ENCODE measurements around the gene SH3BGRL3.
"Not testable (repeated sequence)": the region's sequence is repeated elsewhere in the genome, so short reads cannot be mapped to it uniquely, and the experiment has no call there.

SH3BGRL3 gene

GRCh38 chr1:26328597-26328996 lies 48.7 kb downstream of the SH3BGRL3 start:
- no peaks in the 10 kb centered on the region for H3K9me3 ChIP-seq (ENCODE audit: insufficient read depth, low read length)
- no peak overlapping the region for H3K4me3 ChIP-seq (ENCODE audit: insufficient read length, low read depth)
- H3K9ac ChIP-seq (ENCODE audit: insufficient read length, low read depth), result peak overlapping the region; percentile 37
- H3K36me3 ChIP-seq (ENCODE audit: insufficient read depth, insufficient read length, low read length), result peaks cover 20% of the 10 kb centered on the region
- no peaks in the 10 kb centered on the region for H3K27me3 ChIP-seq (ENCODE audit: insufficient read depth, insufficient read length)
- TF ChIP-seq YY1 (IDR thresholded peaks at IDR 0.05; ENCODE audit: insufficient read depth, insufficient read length) (no peak), ZNF274 (IDR thresholded peaks at IDR 0.05; ENCODE audit: low read depth, low read length) (no peak), SUZ12 (IDR thresholded peaks at IDR 0.05; ENCODE audit: extremely low read depth, insufficient read depth, insufficient read length) (no peak)
- DNase-seq (ENCODE audit: low read depth, low spot score), result no peak
- peaks cover 3% of the 10 kb centered on the region for H3K4me1 ChIP-seq (ENCODE audit: insufficient read depth, insufficient read length)

DNA sequence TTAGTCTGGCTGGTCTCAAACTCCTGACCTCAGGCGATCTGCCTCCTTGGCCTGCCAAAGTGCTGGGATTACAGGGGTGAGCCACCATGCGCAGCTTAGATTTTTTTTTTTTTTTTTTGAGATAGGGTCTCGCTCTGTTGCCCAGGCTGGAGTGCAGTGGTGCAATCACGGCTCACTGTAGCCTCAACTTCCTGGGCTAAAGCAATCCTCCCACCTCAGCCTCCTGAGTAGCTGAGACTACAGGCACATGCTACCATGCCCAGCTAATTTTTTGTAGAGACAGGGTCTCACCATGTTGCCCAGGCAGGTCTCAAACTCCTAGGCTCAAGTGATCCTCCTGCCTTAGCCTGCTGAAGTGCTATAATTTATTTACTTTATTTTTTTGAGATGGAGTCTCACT lies 49.5 kb downstream of the SH3BGRL3 start:
- not testable (repeated sequence) for DNase-seq (ENCODE audit: low read depth, low spot score); H3K9me3 ChIP-seq (ENCODE audit: insufficient read depth, low read length); H3K27me3 ChIP-seq (ENCODE audit: insufficient read depth, insufficient read length); H3K4me1 ChIP-seq (ENCODE audit: insufficient read depth, insufficient read length); H3K9ac ChIP-seq (ENCODE audit: insufficient read length, low read depth); H3K4me3 ChIP-seq (ENCODE audit: insufficient read length, low read depth)
- peaks cover 12% of the 10 kb centered on the region for H3K36me3 ChIP-seq (ENCODE audit: insufficient read depth, insufficient read length, low read length)

DNA sequence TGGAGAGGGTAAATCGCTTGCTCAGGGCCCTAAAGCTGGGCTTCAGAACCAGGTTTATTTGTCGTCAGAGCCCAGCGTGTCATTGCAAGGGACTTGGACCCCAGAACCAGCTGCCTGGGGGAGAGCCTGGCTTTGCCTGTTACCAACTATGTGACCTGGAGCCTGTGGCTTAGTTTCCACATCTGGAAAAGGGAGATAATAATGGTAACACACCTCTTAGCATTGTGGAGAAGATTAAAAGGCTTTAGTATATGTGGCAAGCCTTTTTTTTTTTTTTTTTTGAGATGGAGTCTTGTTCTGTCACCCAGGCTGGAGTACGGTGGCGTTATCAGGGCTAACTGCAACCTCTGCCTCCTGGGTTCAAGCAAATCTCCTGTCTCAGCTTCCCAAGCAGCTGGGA lies 50.4 kb downstream of the SH3BGRL3 start:
- DNase-seq (ENCODE audit: low read depth, low spot score), result no peak
- Histone ChIP-seq H3K9me3 (ENCODE audit: insufficient read depth, low read length) (no peaks in the 10 kb centered on the region), H3K4me1 (ENCODE audit: insufficient read depth, insufficient read length) (peaks cover 3% of the 10 kb centered on the region), H3K27me3 (ENCODE audit: insufficient read depth, insufficient read length) (no peaks in the 10 kb centered on the region), H3K36me3 (ENCODE audit: insufficient read depth, insufficient read length, low read length) (peaks cover 5% of the 10 kb centered on the region), H3K4me3 (ENCODE audit: insufficient read length, low read depth) (no peak overlapping the region), H3K9ac (ENCODE audit: insufficient read length, low read depth) (no peak overlapping the region)
- TF ChIP-seq SUZ12 (IDR thresholded peaks at IDR 0.05; ENCODE audit: extremely low read depth, insufficient read depth, insufficient read length), result no peak
- no peak for TF ChIP-seq ZNF274 (IDR thresholded peaks at IDR 0.05; ENCODE audit: low read depth, low read length)
- no peak for TF ChIP-seq YY1 (IDR thresholded peaks at IDR 0.05; ENCODE audit: insufficient read depth, insufficient read length)
